Left renal pelvis (tissue), 4 donors: ENCODE results near the gene PSMC4. TPM values are rescaled to one million over a fixed set of nuclear protein-coding genes. Genes with fewer than 3 reads are reported as not detected.
A peak's percentile ranks its signal among the peaks of the same experiment; 100 is the strongest.

Experiments
- DNase-seq, 4 donors: peaks; one replicate each; pipeline ENCODE4 v3.0.0-alpha.2; 2013; ENCODE audit warnings: low read depth in 4 of 4, low spot score in 3 of 4
- polyA plus RNA-seq, 4 donors: library from polyadenylated mRNA; unstranded; fragments of 120-200 nt; gene quantifications; one replicate each; pipeline ENCODE4 v1.2.1, GENCODE V29; 2013; ENCODE audit not compliant: insufficient read length in 4 of 4

The PSMC4 gene
- polyA plus RNA-seq: 100 to 1,000 TPM in 1 of 4 donors, 10 to 100 TPM in 3; 55.3 to 103 (median 85.8) TPM

GRCh38 chr19:39970675-39971379 is at the start of gene PSMC4:
PSMC4 (plus strand) TSS chr19:39971165; CDS start chr19:39971203, 38 bp downstream.
- peak; percentile 96 to 98 (median 97) for DNase-seq

- DNase-seq: no peak
Measured at GRCh38 chr19:39923862-39924261, 47.1 kb upstream of the PSMC4 start.

GRCh38 chr19:39924389-39924788 is 46.6 kb upstream of the PSMC4 start:
- DNase-seq: no peak

- no peak for DNase-seq
Measured at GRCh38 chr19:39924952-39925351, 46.0 kb upstream of the PSMC4 start.

GRCh38 chr19:39926170-39926760 is 44.7 kb upstream of the PSMC4 start:
- DNase-seq: no peak

DNA sequence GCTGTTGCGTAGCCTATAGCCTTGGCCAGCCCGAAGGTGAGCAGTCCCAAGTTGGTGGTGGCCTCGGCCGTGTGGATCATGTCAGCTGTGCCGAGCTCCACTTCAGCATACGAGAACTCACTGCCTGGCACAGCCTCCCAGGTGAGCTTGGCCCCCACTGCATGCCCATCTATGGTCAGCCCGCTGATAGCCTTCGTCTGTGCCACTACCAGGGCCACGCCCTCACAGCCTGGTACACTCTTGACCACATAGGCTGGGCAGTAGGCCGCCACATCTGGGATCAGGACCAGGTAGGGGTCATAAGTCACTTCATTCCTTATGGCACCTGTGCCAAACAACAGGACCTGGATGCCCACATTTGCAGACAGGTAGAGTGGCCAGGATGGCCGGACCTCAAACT is 43.9 kb upstream of the PSMC4 start:
- no peak for DNase-seq

DNA sequence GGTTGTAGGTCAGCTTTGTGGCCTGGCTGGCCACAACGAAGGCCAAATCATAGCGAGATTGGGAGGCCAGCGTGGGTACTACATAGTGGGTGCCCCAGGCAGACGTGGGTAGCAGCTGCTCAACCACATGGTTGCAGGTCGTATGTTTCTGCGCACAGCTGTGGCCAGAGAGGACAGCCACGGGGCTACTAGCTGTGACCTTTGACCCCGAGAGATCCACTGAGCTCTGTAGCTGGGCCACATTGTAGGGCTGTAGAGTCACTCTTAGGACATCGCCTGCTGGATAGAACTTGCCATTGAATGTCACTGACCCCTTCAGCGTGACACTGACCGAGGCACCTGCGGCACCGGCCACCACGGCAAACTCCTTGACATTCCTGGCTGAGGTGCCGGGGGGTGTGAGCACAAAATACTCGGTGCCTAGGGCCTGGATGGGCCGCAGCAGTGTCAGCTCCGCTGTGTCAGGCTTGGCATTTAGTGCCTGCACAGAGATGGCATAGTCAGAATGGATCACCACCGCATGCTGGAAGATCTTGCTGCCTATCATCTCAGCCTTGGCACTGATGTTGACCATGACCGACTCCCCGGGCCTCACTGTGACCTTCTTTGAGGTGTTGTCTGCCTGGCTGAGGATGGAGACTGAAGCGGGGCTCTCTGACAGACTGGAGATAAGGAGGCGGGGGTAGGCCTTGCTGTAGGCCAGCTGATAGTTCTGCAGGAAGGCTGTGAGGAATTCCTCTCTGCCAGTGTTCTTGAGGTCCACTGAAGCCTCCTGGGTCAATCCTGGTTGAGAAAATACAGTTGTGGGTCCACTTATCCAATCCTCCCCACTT is 43.2 kb upstream of the PSMC4 start:
- no peak for DNase-seq

DNA sequence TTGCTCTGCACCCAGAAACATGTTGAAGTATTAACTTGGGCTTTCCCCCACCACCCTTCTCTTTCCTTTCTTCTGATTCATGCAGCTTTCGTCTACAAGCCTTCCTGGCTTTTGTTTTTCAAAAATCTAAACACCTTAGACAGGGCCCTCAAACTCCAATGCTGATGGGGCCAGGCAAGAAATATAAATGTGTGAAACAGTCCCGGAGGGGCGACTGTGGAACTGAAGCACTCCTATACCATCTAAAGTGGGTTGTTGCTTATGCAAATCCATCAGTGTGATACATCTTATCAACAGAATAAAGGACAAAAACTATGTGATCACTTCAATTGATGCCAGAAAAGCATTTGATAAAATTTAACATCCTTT is 42.6 kb upstream of the PSMC4 start:
- no peak for DNase-seq

DNA sequence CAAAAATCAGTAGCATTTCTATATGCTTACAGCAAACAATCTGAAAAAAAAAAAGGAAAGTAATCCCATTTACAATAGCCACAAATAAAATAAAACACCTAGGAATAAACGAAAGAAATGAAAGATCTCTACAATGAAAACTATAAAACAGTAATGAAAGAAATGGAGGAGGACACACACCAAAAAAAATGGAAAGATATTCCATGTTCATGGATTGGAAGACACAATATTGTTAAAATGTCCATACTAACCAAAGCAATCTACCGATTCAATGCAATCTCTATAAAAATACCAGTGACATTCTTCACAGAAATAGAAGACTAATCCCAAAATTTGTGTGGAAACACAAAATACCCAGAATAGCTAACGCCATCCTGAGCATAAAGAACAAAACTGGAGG is 41.2 kb upstream of the PSMC4 start:
- DNase-seq: no peak

DNA sequence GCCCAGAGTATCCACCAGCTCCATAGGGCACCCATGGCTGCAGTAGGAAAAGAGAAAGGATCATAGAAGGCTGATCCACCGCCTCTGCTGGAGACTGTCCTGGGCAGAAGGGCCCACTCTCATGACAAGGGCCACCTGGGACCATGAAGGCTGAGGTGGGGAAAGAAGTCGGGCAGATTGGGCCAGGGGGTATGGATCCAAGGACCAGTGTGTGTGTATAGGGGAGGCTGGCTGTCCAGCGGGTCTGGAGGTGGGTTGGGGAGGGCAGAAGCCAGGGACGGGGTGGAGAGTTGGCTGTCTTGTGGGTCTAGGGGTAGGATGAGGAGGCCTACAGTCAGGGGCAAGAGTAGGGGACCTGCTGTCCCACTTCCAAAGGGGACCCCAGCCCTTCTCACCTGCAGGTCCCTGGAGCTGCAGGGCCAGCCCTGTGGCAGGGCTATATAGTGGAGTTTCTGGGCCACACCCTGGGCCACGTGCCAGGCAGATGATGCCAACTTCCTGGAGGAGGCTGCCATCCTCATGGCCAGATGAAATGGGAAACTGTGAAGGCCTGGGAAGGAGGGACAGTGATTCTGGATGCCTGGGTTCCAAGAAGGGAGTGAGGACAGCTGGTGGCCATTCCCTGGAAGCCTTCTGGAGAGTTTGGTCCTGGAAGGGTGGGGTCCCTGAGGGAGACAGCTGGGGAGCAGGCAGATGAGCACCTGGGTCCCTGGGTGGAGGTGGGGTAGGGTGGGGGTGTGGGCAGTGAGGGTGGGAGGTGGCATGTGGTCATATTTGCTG is 36.2 kb upstream of the PSMC4 start, which contains the start of gene FCGBP:
Gene FCGBP (minus strand): TSS at position 51 of the 780 bp plus-strand sequence.
- no peak for DNase-seq

DNA sequence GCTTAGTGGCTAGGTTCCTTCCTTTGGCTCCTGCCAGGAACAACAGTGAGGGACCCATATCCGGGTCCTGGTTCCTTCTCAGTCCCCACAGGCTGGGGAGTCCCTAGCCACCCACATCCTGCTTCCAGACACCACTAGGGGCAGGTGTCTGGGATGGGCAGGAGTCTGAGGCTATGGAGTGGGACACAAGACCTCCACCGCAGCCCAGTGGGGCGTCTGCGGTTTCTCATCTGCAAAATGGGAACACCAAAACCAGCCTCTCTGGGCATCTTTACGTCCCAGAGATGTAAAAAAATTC is 35.7 kb upstream of the PSMC4 start:
- no peak for DNase-seq

- DNase-seq: no peak
Measured at GRCh38 chr19:39936020-39936419, 34.9 kb upstream of the PSMC4 start.

DNA sequence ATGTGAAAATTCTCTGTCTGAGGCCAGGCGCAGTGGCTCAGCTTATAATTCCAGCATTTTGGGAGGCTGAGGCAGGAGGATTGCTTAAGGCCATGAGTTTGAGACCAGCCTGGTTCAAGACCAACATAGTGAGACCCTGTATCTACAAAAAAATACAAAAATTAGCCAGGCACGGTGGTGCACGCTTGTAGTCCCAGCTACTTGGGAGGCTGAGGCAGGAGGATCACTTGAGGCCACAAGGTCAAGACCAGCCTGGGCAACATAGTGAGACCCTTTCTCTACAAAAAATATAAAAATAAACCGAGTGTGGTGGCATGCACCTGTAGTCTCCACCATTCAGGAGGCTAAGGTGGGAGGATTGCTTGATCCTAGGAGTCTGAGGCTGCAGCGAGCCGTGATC is 34.3 kb upstream of the PSMC4 start:
- DNase-seq: no peak

DNA sequence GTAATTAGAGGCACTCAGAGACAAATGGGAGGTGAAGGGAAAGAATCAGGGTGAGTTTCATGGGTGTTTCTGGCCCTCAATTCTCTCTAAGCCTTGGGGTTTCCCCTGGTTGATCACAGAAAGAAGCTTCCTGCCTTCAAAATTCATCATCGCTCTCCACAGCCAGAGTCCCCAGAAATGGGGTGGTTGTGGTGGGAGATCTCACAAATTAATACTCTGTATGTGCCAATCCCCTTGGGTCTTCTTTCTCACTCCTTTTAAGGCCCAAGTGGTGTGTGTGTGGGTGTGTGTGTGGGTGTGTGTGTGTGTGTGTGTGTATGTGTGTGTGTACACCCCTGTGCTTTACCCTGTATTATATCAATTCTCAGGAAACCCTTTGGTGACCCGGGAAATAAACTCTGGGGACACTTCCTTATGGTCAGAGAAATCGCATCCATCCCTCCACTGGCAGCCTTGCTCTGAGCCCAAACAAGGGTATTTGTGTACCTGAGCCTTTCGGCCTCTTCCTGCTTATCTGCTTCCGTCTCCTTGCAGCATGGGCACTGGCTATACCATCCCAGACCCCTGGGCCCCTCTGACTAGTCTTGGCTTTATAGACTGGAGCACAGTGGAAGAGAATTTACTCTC is 33.8 kb upstream of the PSMC4 start:
- DNase-seq: no peak

DNA sequence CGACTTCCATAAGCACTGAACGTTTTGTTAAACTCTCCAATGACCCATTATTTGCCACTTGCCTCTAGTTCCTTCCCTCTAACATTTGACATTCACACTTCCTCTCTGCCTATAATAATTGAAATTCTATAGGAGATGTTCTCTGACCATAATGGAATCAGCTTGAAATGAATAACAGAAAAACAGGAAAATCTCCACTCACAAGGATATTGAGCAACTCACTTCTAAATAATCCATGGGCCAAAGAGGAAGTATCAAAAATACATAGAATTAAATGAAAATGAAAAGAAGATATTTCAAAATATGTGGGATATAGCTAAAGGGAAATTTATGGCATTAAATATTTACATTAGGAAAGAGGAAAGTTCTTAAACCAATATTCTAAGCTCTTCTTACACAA is 33.2 kb upstream of the PSMC4 start:
- no peak for DNase-seq

- no peak for DNase-seq
Measured at GRCh38 chr19:39939556-39939955, 31.4 kb upstream of the PSMC4 start.

DNA sequence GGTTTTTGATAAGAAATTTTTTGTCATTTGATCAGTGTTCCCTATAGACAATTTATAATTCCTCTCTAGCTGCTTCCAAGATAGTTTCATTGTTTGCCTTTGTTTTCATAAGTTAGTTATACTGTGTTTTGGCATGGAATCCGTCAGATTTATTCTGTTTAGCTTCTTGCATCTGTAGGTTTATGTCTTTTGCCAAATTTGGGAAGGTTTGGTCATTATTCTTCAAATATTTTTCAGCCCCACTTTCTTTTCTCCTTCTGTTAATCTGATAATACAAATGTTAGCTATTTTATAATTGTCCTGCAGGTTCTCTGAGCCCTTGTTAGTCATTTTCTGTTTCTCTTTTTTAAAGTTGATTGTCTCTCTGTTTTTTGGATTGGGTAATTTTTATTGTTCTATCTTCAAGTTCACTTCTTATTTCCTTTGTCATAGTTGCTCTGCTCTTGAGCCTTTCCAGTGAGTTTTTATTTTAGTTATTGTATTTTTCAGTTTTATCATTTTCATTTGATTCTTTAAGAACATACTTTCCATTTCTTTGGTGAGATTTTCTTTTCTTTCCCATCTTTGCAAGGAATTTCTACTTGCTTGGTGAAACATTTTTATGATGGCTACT is 30.6 kb upstream of the PSMC4 start:
- DNase-seq: no peak

- DNase-seq: no peak
Measured at GRCh38 chr19:39941151-39941550, 29.8 kb upstream of the PSMC4 start.

DNA sequence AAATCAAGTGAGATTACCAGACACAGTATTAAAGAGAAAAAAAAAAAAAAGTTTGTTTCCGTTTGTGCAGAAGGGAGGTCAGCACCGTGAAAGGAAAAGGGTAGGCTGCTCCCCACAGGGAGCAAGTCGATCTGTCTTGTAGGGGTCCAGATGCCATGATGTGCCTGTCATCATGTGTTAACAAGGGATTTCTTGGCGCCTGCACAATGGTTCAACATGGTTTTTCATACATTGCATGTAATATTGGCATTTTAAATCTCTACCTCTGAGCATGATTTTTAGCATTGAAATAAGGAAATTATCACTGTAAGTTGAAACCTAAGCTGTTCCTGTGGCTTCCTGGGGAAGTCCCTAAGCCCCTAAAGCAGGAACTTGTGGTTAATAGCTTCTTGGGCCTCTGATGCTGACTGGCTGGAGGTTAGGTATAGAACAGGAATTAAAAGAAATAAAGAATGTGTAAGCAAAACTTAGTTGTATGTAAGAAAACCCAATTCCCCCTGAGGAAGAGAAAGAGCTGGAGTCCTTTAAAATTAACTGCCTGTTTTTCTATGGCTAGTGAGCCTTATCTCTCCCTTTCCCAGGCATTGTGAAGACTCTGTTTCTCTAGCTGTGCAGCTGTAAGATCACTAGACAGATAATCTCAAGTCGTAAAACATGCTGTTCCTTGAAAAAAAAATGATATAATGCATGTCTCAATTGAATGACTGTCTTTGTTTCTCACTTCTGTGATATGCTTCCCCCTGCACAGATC is 29.2 kb upstream of the PSMC4 start:
- DNase-seq: no peak
